ENCODE results near the gene CNPY2.
"Not testable (repeated sequence)": the region's sequence is repeated elsewhere in the genome, so short reads cannot be mapped to it uniquely, and the experiment has no call there.

CNPY2 gene

DNA sequence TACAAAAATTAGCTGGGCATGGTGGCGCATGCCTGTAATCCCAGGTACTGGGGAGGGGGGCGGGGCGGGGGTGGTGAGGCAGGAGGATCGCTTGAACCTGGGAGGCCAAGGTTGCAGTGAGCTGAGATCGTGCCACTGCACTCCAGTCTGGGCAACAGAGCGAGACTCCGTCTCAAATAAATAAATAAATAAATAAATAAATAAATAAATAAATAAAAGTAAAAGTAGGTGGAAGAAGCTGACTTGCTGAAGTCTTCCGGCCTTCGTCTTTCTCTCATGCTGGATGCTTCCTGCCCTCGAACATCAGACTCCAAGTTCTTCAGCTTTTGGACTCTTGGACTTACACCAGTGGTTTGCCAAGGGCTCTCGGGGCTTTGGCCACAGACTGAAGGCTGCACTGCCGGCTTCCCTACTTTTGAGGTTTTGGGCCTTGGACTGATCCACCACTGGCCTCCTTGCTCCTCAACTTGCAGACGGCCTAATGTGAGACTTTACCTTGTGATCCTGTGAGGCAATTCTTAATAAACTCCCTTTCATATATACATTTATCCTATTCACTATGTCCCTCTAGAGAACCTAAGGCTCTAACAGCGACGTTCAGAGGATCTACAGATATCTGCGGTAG is 49.6 kb downstream of the CNPY2 start:
- H3K27me3 ChIP-seq (ENCODE audit: insufficient read depth, low read length); H3K27ac ChIP-seq (ENCODE audit: low read length); H3K4me1 ChIP-seq (ENCODE audit: insufficient read depth, low read length); H3K9me3 ChIP-seq (ENCODE audit: insufficient read depth, low read depth, low read length): not testable (repeated sequence)
- Histone ChIP-seq H3K9ac (ENCODE audit: low read depth, low read length) (peak overlapping the region; percentile 84; the same call in 1 of the 2 replicates), H3K4me3 (ENCODE audit: low read length) (peak overlapping the region; percentile 96), H3K36me3 (ENCODE audit: insufficient read depth, low read depth, low read length) (peaks cover 21% of the 10 kb centered on the region)

- not testable (repeated sequence) for H3K9me3 ChIP-seq (ENCODE audit: insufficient read depth, low read depth, low read length); H3K9ac ChIP-seq (ENCODE audit: low read depth, low read length); H3K27me3 ChIP-seq (ENCODE audit: insufficient read depth, low read length); H3K36me3 ChIP-seq (ENCODE audit: insufficient read depth, low read depth, low read length); H3K4me3 ChIP-seq (ENCODE audit: low read length); H3K4me1 ChIP-seq (ENCODE audit: insufficient read depth, low read length); H3K27ac ChIP-seq (ENCODE audit: low read length)
Observed at GRCh38 chr12:56262955-56263354, 52.8 kb downstream of the CNPY2 start.

DNA sequence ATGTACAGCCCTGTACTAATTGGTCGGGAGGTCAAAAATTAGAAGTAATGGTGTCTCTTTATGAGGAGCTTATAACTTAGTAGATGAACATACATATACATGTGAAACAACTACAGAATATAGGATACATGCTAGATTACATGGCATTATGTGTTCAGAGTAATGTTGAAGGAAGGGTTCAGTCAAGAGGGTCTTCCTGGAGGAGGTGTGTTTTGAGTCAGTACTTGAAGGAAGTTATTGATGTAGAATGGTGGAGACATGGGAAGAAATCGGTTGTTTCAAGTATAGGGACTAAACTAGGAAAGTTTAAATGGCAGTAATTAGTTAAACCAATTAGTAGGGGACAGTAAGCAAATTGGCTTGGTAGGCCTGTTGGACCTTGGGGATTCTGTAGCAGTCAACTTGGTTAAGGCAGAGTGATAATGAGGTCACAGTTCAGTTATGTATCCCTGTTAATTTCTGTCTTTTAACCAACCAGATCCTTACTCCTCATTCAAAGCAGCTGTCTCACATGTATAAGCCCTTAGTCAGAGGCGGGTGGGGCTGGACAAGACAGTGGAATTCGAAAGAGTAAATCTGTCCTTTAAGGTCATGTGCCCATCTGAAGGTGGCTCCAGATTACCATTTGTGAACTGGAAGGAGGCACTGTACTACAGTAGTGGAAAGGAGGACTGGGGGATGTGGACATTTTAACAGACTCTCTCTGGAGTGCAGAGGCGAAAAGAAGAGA is 54.1 kb downstream of the CNPY2 start:
- H3K9me3 ChIP-seq (ENCODE audit: insufficient read depth, low read depth, low read length) = no peaks in the 10 kb centered on the region
- H3K9ac ChIP-seq (ENCODE audit: low read depth, low read length) = no peak overlapping the region
- no peaks in the 10 kb centered on the region for H3K27me3 ChIP-seq (ENCODE audit: insufficient read depth, low read length)
- peaks cover 9% of the 10 kb centered on the region; the same call in 1 of the 2 replicates for H3K4me1 ChIP-seq (ENCODE audit: insufficient read depth, low read length)
- no peak overlapping the region for H3K4me3 ChIP-seq (ENCODE audit: low read length)
- H3K36me3 ChIP-seq (ENCODE audit: insufficient read depth, low read depth, low read length) = no peaks in the 10 kb centered on the region
- H3K27ac ChIP-seq (ENCODE audit: low read length) = no peak overlapping the region

DNA sequence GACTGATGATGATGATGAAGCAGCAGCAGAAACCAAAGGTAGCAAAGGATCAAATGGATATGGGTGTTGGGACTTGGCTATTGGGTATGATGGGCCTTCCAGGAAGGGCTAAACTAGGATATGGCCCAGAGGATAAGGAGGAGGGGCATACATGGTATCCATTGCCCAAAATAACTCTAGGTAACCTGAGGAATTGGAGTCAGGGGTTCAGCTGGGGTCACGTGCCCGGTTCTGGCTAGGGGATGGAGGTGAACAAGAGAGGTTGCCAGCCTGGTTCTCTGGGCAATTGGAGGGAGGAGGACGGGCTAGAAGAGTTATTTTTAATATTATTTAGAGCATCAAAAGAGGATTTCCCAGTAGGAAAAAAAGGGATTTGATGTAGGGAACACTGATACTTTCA is 54.9 kb downstream of the CNPY2 start:
- H3K4me3 ChIP-seq (ENCODE audit: low read length) = no peak overlapping the region
- no peak overlapping the region for H3K27ac ChIP-seq (ENCODE audit: low read length)

DNA sequence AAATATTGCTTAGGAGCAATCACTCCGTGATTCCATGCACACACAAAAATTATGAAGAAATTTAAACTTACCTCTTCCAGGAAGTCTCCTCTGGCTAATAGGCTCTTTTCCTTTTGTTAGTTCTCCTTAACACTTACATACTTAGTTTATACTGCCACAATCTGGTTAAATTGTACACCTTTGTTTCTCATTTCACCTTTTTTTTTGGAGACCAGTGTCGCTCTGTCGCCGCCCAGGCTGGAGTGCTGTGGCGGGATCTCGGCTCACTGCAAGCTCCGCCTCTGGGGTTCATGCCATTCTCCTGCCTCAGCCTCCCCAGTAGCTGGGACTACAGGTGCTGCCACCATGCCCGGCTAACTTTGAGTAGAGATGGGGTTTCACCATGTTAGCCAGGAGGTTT is 55.4 kb downstream of the CNPY2 start:
- Histone ChIP-seq H3K27ac (ENCODE audit: low read length) (no peak overlapping the region), H3K27me3 (ENCODE audit: insufficient read depth, low read length) (no peaks in the 10 kb centered on the region), H3K36me3 (ENCODE audit: insufficient read depth, low read depth, low read length) (peaks cover 8% of the 10 kb centered on the region), H3K9me3 (ENCODE audit: insufficient read depth, low read depth, low read length) (no peaks in the 10 kb centered on the region), H3K4me3 (ENCODE audit: low read length) (no peak overlapping the region), H3K4me1 (ENCODE audit: insufficient read depth, low read length) (peaks cover 16% of the 10 kb centered on the region), H3K9ac (ENCODE audit: low read depth, low read length) (no peak overlapping the region)

More for the DNA sequence above, 54.9 kb downstream of the CNPY2 start:
- Histone ChIP-seq H3K4me1 (ENCODE audit: insufficient read depth, low read length) (peaks cover 16% of the 10 kb centered on the region), H3K9ac (ENCODE audit: low read depth, low read length) (no peak overlapping the region), H3K27me3 (ENCODE audit: insufficient read depth, low read length) (no peaks in the 10 kb centered on the region), H3K9me3 (ENCODE audit: insufficient read depth, low read depth, low read length) (no peaks in the 10 kb centered on the region), H3K36me3 (ENCODE audit: insufficient read depth, low read depth, low read length) (peaks cover 2% of the 10 kb centered on the region; the same call in 1 of the 2 replicates)

Measured in iPS-20b (cell line).